Measurements from ENCODE around the gene ARHGEF3. TPM values are rescaled to one million over a fixed set of nuclear protein-coding genes. Genes with fewer than 3 reads are reported as not detected.

Gene ARHGEF3
- total RNA-seq, 1 experiment from 2014 or later: 7.9 TPM

DNA sequence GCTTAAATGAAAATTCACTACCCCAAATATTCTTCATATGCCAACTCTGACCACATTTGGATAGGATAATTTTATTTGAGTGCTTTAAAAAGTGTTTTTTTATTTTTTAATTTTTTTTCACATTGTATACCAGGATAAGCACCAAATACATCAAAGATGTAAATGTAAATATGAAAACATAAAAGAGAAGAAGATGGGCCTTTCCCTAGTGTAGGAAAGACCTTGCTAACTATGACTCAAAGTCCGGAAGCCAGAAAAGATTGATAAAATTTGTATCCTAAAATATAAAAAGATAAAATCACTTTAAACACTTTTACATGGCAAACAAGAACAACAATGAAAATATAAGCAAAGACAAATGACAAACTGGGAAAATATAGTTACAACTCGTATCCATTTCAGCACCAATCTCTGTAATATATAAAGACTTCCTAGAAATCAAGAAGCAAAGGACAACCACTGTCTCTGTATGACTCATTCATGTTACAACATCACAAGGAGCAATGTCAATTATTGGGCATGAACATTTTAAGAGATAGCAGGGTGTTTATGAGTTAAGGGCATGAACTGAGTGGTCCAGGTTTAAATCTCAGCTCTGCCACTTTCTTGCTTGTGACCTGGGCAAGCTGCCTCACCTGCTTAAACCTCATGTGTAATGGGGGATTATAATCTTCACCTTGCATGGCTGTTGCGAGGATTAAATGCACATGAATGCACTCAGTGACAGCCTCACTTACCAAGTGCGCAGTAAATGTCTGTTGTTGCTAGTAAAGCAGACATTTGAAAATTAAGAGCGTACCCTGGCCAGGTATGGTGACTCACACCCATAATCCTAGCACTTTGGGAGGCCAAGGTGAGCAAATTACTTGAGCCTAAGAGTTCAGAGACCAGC, 25.3 kb upstream of the ARHGEF3 start:
- CTCF ChIA-PET: interaction anchor here (1.9 kb wide), 1 partner anchor 26 kb away, joined by 6 read pairs; the partner anchor contains the start of gene ARHGEF3

DNA sequence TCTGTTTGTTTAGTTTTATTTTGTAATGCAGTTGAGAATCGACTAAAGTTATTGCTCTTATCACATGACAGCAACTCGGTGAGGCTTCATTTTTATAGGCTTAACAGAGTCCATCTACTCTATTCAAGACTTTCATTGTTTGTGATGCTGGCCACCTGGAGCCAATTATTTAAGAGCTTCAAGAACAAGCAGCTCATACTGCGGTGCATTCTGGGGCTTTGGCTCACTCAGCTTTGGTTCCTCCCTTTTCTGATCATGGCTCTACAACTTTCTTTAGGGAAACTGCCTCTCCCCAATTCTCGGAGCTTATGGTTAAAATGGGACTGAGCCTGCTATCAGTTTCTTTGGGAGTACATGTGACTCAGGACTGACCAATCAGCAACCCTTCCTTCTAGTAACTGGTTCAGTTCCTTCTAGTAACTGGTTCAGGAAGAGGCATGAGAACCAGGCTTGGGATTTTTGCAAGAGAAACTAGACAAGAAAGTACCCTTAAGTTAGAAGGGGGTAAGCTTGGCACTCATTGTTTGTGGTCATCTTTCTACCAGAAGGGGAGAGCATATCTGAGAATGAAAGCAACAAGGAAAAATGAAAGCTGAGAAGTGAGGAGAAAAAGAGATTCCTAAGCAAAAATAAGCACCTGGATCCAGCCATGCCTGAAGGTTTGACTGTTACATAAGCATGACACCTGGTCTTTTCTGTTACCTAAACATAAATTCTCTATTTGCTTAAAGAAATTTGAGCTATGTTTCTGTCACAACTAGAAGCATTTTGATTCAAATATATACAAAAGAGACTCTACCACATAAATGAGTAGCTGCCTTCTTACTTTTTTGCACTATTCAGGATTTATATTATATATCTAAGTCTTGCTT, 24.1 kb upstream of the ARHGEF3 start:
- no peaks in the 10 kb centered on the region for H3K9me3 Mint-ChIP-seq
- CTCF ChIA-PET: interaction anchor here (0.7 to 1.9 kb wide), 3 partner anchors 24 to 163 kb away, joined by 3 to 6 read pairs (median 6); partner anchors contain the start of gene ARHGEF3
- no peaks in the 10 kb centered on the region for H3K36me3 Mint-ChIP-seq
- no peak for TF ChIP-seq HMGXB4 (CRISPR knock-in tag; IDR thresholded peaks at IDR 0.05)
- TF ChIP-seq NR2C2 (CRISPR knock-in tag; IDR thresholded peaks at IDR 0.05): no peak
- TF ChIP-seq, protein P1, sequence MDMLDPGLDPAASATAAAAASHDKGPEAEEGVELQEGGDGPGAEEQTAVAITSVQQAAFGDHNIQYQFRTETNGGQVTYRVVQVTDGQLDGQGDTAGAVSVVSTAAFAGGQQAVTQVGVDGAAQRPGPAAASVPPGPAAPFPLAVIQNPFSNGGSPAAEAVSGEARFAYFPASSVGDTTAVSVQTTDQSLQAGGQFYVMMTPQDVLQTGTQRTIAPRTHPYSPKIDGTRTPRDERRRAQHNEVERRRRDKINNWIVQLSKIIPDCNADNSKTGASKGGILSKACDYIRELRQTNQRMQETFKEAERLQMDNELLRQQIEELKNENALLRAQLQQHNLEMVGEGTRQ (CRISPR knock-in tag; IDR thresholded peaks at IDR 0.05): peak; percentile 55
- DNase-seq (ENCODE audit: low spot score) (no peak), ATAC-seq (no peak)
- H3K4me3 Mint-ChIP-seq: no peak overlapping the region
- POLR2A ChIA-PET: no interaction called here
- no peaks in the 10 kb centered on the region for H3K27me3 Mint-ChIP-seq (ENCODE audit: low read depth)
- H3K27ac Mint-ChIP-seq: no peak overlapping the region
- H3K4me1 Mint-ChIP-seq: peaks cover 30% of the 10 kb centered on the region

More for the DNA sequence above, 25.3 kb upstream of the ARHGEF3 start:
- no peaks in the 10 kb centered on the region for H3K36me3 Mint-ChIP-seq
- H3K9me3 Mint-ChIP-seq: no peaks in the 10 kb centered on the region
- no peaks in the 10 kb centered on the region for H3K27me3 Mint-ChIP-seq (ENCODE audit: low read depth)
- TF ChIP-seq KAT7 (CRISPR knock-in tag; IDR thresholded peaks at IDR 0.05; ENCODE audit: borderline replicate concordance): no peak
- no peak overlapping the region for H3K4me3 Mint-ChIP-seq
- DNase-seq (ENCODE audit: low spot score) (no peak), ATAC-seq (no peak)
- H3K27ac Mint-ChIP-seq: no peak overlapping the region
- H3K4me1 Mint-ChIP-seq: peaks cover 30% of the 10 kb centered on the region
- POLR2A ChIA-PET: no interaction called here

GRCh38 chr3:56823984-56824703, 22.4 kb upstream of the ARHGEF3 start:
- H3K27me3 Mint-ChIP-seq (ENCODE audit: low read depth): no peaks in the 10 kb centered on the region
- peak overlapping the region; percentile 2; the same call in 1 of the 2 replicates for H3K4me3 Mint-ChIP-seq
- peak overlapping the region; percentile 44 for H3K27ac Mint-ChIP-seq
- DNase-seq (ENCODE audit: low spot score) (no peak), ATAC-seq (no peak)
- H3K4me1 Mint-ChIP-seq: peaks cover 30% of the 10 kb centered on the region
- H3K9me3 Mint-ChIP-seq: no peaks in the 10 kb centered on the region
- ChIA-PET CTCF (interaction anchor here (0.6 to 2.1 kb wide), 10 partner anchors 12 to 165 kb away, joined by 3 to 8 read pairs (median 3); partner anchors contain the start of gene ARHGEF3), POLR2A (no interaction called here)
- TF ChIP-seq ATF1 (CRISPR knock-in tag; IDR thresholded peaks at IDR 0.05): no peak
- no peak for TF ChIP-seq NFE2L1 (CRISPR knock-in tag; IDR thresholded peaks at IDR 0.05)
- TF ChIP-seq, protein P2, sequence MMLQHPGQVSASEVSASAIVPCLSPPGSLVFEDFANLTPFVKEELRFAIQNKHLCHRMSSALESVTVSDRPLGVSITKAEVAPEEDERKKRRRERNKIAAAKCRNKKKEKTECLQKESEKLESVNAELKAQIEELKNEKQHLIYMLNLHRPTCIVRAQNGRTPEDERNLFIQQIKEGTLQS (CRISPR knock-in tag; conservative IDR thresholded peaks at IDR 0.05): no peak
- no peaks in the 10 kb centered on the region for H3K36me3 Mint-ChIP-seq

DNA sequence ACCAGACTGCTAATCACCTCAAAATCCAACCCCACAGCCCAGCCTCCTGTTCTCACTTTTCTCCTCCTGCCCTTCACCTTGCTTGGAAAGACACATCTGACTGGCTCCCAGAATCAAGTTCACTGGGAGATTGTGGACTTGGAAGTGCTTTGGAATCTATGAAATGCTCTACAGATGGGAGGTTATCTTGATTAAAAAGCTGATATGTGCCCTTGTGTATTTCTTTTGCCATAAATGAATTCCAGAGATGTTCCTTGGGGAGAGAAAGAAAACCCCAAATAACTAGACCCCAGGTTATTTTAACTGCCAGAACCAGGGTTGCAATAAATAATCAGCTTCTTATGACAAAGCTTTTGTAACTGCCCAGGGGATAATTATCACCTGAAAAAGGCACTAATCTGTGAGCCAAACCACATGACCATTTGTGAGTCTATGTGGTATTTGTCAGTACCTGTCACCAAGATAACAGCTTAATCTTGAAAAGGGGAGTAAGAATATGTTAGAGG, 21.7 kb upstream of the ARHGEF3 start:
- no peak; the same call in 1 of the 2 replicates for ATAC-seq
- Mint-ChIP-seq H3K36me3 (no peaks in the 10 kb centered on the region), H3K4me3 (no peak overlapping the region; the same call in 1 of the 2 replicates), H3K27ac (peak overlapping the region; percentile 44), H3K4me1 (peaks cover 32% of the 10 kb centered on the region), H3K27me3 (ENCODE audit: low read depth) (no peaks in the 10 kb centered on the region), H3K9me3 (no peaks in the 10 kb centered on the region)
- DNase-seq (ENCODE audit: low spot score): no peak
- ChIA-PET POLR2A (no interaction called here), CTCF (interaction anchor here (0.6 to 2.1 kb wide), 9 partner anchors 13 to 166 kb away, joined by 3 to 8 read pairs (median 3); partner anchors contain the start of gene ARHGEF3)
- TF ChIP-seq PRRX2 (CRISPR knock-in tag; IDR thresholded peaks at IDR 0.05) (no peak), IRF1 (CRISPR knock-in tag; IDR thresholded peaks at IDR 0.05) (no peak), ATF6 (CRISPR knock-in tag; IDR thresholded peaks at IDR 0.05) (no peak), ZNF396 (CRISPR knock-in tag; IDR thresholded peaks at IDR 0.05; ENCODE audit: borderline replicate concordance) (no peak), ESRRA (CRISPR knock-in tag; IDR thresholded peaks at IDR 0.05; ENCODE audit: borderline replicate concordance) (no peak), NR1H2 (CRISPR knock-in tag; IDR thresholded peaks at IDR 0.05) (no peak), ZNF263 (CRISPR knock-in tag; IDR thresholded peaks at IDR 0.05; ENCODE audit: low read depth) (no peak)
- TF ChIP-seq, protein P3, sequence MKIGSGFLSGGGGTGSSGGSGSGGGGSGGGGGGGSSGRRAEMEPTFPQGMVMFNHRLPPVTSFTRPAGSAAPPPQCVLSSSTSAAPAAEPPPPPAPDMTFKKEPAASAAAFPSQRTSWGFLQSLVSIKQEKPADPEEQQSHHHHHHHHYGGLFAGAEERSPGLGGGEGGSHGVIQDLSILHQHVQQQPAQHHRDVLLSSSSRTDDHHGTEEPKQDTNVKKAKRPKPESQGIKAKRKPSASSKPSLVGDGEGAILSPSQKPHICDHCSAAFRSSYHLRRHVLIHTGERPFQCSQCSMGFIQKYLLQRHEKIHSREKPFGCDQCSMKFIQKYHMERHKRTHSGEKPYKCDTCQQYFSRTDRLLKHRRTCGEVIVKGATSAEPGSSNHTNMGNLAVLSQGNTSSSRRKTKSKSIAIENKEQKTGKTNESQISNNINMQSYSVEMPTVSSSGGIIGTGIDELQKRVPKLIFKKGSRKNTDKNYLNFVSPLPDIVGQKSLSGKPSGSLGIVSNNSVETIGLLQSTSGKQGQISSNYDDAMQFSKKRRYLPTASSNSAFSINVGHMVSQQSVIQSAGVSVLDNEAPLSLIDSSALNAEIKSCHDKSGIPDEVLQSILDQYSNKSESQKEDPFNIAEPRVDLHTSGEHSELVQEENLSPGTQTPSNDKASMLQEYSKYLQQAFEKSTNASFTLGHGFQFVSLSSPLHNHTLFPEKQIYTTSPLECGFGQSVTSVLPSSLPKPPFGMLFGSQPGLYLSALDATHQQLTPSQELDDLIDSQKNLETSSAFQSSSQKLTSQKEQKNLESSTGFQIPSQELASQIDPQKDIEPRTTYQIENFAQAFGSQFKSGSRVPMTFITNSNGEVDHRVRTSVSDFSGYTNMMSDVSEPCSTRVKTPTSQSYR (CRISPR knock-in tag; IDR thresholded peaks at IDR 0.05): no peak

Data from WTC11 (cell line).